ENCODE data around the gene GAS5. TPM values are rescaled to one million over a fixed set of nuclear protein-coding genes. Genes with fewer than 3 reads are reported as not detected.
A peak's percentile ranks its signal among the peaks of the same experiment; 100 is the strongest.

The GAS5 gene
- polyA plus RNA-seq, 2 donors = 419 to 527 TPM

GRCh38 chr1:173853074-173853473, 14.7 kb downstream of the GAS5 start:
- Histone ChIP-seq H3K27ac (ENCODE audit: low read depth in 2 of 2, low read length in 1 of 2) (peak overlapping the region in 1 of 2 donors; percentile 41), H3K4me1 (ENCODE audit: control insufficient read depth in 2 of 2, insufficient read depth in 2 of 2, low read length in 1 of 2) (no peaks in the 10 kb centered on the region), H3K9me3 (ENCODE audit: control insufficient read depth in 2 of 2, insufficient read depth in 1 of 2, low read depth in 1 of 2, low read length in 1 of 2) (no peaks in the 10 kb centered on the region), H3K27me3 (ENCODE audit: control insufficient read depth in 1 of 2, insufficient read depth in 2 of 2, low read length in 2 of 2) (no peaks in the 10 kb centered on the region), H3K4me3 (ENCODE audit: low read depth in 1 of 2, low read length in 2 of 2) (no peak overlapping the region), H3K36me3 (ENCODE audit: control insufficient read depth in 2 of 2, insufficient read depth in 2 of 2, low read length in 1 of 2) (peaks cover 3% of the 10 kb centered on the region in 2 donors)
- 59 to 62% methylated on average over 5 of the region's 5 CpGs for WGBS, 2 donors

GRCh38 chr1:173852105-173852504, 15.7 kb downstream of the GAS5 start:
- WGBS, 2 donors = 71 to 75% methylated on average over 4 of the region's 4 CpGs
- Histone ChIP-seq H3K9me3 (ENCODE audit: control insufficient read depth in 2 of 2, insufficient read depth in 1 of 2, low read depth in 1 of 2, low read length in 1 of 2) (no peaks in the 10 kb centered on the region), H3K27ac (ENCODE audit: low read depth in 2 of 2, low read length in 1 of 2) (no peak overlapping the region)

DNA sequence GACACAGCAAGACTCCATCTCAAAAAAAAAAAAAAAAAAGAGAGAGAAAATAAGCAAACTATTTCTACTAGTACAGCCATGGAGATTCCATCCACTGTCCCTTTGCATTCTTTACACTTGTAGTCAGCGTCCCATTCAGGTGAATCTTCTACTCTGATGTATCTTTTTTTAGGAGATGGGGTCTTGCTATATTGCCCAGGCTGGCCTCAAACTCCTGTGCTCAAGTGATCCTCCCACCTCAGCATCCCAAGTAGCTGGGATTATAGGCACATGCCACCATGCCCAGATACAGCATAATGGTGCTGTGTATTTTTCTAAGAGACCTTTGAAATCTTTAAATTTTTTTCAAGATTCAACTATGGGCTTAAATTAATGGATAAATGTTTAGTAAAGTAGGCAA, 35.0 kb downstream of the GAS5 start:
- Histone ChIP-seq H3K27ac (ENCODE audit: low read depth in 2 of 2, low read length in 1 of 2) (no peak overlapping the region), H3K4me3 (ENCODE audit: low read depth in 1 of 2, low read length in 2 of 2) (no peak overlapping the region), H3K9me3 (ENCODE audit: control insufficient read depth in 2 of 2, insufficient read depth in 1 of 2, low read depth in 1 of 2, low read length in 1 of 2) (no peaks in the 10 kb centered on the region), H3K4me1 (ENCODE audit: control insufficient read depth in 2 of 2, insufficient read depth in 2 of 2, low read length in 1 of 2) (no peaks in the 10 kb centered on the region), H3K36me3 (ENCODE audit: control insufficient read depth in 2 of 2, insufficient read depth in 2 of 2, low read length in 1 of 2) (peaks cover 0 to under 1% of the 10 kb centered on the region in 2 donors), H3K27me3 (ENCODE audit: control insufficient read depth in 1 of 2, insufficient read depth in 2 of 2, low read length in 2 of 2) (no peaks in the 10 kb centered on the region)
- WGBS, 2 donors = 95 to 100% methylated on average over 1 of the region's 1 CpG

More at GRCh38 chr1:173852105-173852504, 15.7 kb downstream of the GAS5 start:
- H3K27me3 ChIP-seq (ENCODE audit: control insufficient read depth in 1 of 2, insufficient read depth in 2 of 2, low read length in 2 of 2) = no peaks in the 10 kb centered on the region
- no peaks in the 10 kb centered on the region for H3K36me3 ChIP-seq (ENCODE audit: control insufficient read depth in 2 of 2, insufficient read depth in 2 of 2, low read length in 1 of 2)
- H3K4me1 ChIP-seq (ENCODE audit: control insufficient read depth in 2 of 2, insufficient read depth in 2 of 2, low read length in 1 of 2) = no peaks in the 10 kb centered on the region
- no peak overlapping the region for H3K4me3 ChIP-seq (ENCODE audit: low read depth in 1 of 2, low read length in 2 of 2)

GRCh38 chr1:173827611-173828010, 40.2 kb downstream of the GAS5 start:
- Histone ChIP-seq H3K27me3 (ENCODE audit: control insufficient read depth in 1 of 2, insufficient read depth in 2 of 2, low read length in 2 of 2) (no peaks in the 10 kb centered on the region), H3K36me3 (ENCODE audit: control insufficient read depth in 2 of 2, insufficient read depth in 2 of 2, low read length in 1 of 2) (no peaks in the 10 kb centered on the region), H3K4me1 (ENCODE audit: control insufficient read depth in 2 of 2, insufficient read depth in 2 of 2, low read length in 1 of 2) (no peaks in the 10 kb centered on the region), H3K9me3 (ENCODE audit: control insufficient read depth in 2 of 2, insufficient read depth in 1 of 2, low read depth in 1 of 2, low read length in 1 of 2) (no peaks in the 10 kb centered on the region), H3K27ac (ENCODE audit: low read depth in 2 of 2, low read length in 1 of 2) (no peak overlapping the region), H3K4me3 (ENCODE audit: low read depth in 1 of 2, low read length in 2 of 2) (no peak overlapping the region)
- WGBS, 2 donors = 87 to 89% methylated on average over 2 of the region's 2 CpGs

DNA sequence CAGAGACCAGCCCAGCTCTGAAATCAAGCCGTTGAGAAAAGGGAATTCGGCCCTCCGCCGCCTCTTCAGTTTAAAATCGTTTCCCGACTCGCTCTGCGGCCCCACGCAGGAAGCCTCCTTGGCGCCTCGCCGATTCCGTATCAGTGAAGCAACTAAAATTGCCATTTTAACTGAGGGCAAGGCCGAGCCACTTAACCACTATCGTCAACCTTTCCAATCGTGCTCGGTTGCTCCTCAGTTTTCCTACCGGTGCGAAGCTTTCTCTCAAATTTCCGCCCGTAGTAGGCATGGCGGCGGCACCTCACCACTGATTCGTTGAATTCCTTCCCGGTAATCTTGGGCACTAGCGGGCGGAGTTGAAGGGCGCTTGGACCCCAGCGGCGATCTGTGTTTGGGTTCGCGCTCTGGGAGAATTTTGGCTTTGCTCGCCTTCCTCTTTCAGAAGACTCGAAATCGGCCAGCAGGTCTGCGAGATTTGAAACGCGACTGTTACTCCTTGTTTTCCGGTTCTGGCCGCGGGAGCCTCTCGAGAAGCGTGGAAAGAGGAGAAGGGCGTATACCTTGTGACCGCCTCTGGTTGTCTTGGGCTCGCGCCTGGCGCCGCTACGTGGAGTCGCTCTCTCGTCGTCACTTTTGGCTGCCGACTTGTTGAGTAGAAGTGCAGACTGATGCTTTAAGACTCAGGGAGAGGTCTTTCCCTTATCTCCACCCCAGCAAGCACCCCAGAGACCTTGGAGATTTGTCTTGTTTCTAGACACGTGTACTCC, 43.3 kb downstream of the GAS5 start, which contains the start of the genes CENPL and DARS2:
Gene CENPL (minus strand): TSS at position 569 of the 767 bp plus-strand sequence. CDS start 13,584 bp downstream, outside the sequence.
Gene DARS2 (plus strand): TSS at position 359 of the 767 bp plus-strand sequence. CDS start 557 bp downstream, outside the sequence.
- WGBS, 2 donors = 0% methylated on average over 55 of the region's 55 CpGs
- Histone ChIP-seq H3K4me3 (ENCODE audit: low read depth in 1 of 2, low read length in 2 of 2) (peak within 1 kb of the TSS; percentile 71 to 97), H3K4me1 (ENCODE audit: control insufficient read depth in 2 of 2, insufficient read depth in 2 of 2, low read length in 1 of 2) (no peaks in the 10 kb centered on the region), H3K27me3 (ENCODE audit: control insufficient read depth in 1 of 2, insufficient read depth in 2 of 2, low read length in 2 of 2) (no peaks in the 10 kb centered on the region), H3K36me3 (ENCODE audit: control insufficient read depth in 2 of 2, insufficient read depth in 2 of 2, low read length in 1 of 2) (no peaks in the 10 kb centered on the region), H3K27ac (ENCODE audit: low read depth in 2 of 2, low read length in 1 of 2) (peak within 1 kb of the TSS; percentile 89 to 98), H3K9me3 (ENCODE audit: control insufficient read depth in 2 of 2, insufficient read depth in 1 of 2, low read depth in 1 of 2, low read length in 1 of 2) (no peaks in the 10 kb centered on the region)

DNA sequence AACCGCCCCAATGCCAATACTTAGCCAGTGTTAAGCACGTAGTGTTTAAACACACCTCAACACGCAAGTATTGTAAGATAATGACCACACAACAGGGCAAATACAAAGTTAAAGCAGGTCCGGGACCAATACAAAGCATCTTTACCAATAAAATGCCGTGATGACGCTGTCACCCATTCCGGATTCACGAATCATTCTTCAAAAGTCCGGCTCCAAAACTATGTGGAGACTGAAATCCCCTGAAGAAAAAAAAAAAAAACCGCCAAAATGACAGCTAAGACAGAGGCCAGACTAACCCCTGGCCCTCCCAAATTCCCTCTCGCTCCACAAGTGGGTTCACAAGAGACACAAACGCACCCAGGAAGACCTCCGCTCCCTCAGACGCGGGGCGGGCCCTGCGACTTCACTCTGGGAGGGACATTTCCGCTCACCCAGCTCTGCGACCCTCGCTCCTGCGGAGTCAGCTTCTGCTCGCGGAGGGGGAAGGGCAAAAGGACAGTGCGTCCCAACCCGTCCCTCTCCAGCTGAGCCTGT, 43.9 kb downstream of the GAS5 start:
- H3K4me3 ChIP-seq (ENCODE audit: low read depth in 1 of 2, low read length in 2 of 2) = peak overlapping the region; percentile 71 to 97
- no peaks in the 10 kb centered on the region for H3K9me3 ChIP-seq (ENCODE audit: control insufficient read depth in 2 of 2, insufficient read depth in 1 of 2, low read depth in 1 of 2, low read length in 1 of 2)
- no peaks in the 10 kb centered on the region for H3K4me1 ChIP-seq (ENCODE audit: control insufficient read depth in 2 of 2, insufficient read depth in 2 of 2, low read length in 1 of 2)
- H3K36me3 ChIP-seq (ENCODE audit: control insufficient read depth in 2 of 2, insufficient read depth in 2 of 2, low read length in 1 of 2) = no peaks in the 10 kb centered on the region
- no peaks in the 10 kb centered on the region for H3K27me3 ChIP-seq (ENCODE audit: control insufficient read depth in 1 of 2, insufficient read depth in 2 of 2, low read length in 2 of 2)
- peak overlapping the region; percentile 89 to 98 for H3K27ac ChIP-seq (ENCODE audit: low read depth in 2 of 2, low read length in 1 of 2)
- WGBS, 2 donors = 0 to 1% methylated on average over 25 of the region's 25 CpGs

DNA sequence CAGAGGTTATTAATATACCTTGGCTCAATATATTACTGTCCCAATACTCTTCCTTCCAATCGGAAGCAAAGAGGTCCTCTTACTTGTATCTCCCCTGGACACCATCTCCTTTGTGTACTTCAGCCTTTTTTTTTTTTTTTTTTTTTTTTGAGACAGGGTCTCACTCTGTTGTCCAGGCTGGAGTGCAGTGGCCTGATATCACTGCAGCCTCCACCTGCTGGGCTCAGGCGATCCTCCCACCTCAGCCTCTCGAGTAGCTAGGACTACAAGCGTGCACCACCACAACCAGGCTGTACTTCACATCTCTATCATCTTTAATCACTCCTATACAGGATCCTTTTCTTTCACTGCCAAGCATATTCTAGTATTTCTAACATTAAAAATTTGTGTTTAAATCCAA, 46.1 kb downstream of the GAS5 start:
- no peaks in the 10 kb centered on the region for H3K4me1 ChIP-seq (ENCODE audit: control insufficient read depth in 2 of 2, insufficient read depth in 2 of 2, low read length in 1 of 2)
- no peaks in the 10 kb centered on the region for H3K9me3 ChIP-seq (ENCODE audit: control insufficient read depth in 2 of 2, insufficient read depth in 1 of 2, low read depth in 1 of 2, low read length in 1 of 2)
- WGBS, 2 donors = 96% methylated on average over 4 of the region's 4 CpGs
- no peaks in the 10 kb centered on the region for H3K27me3 ChIP-seq (ENCODE audit: control insufficient read depth in 1 of 2, insufficient read depth in 2 of 2, low read length in 2 of 2)
- no peak overlapping the region for H3K27ac ChIP-seq (ENCODE audit: low read depth in 2 of 2, low read length in 1 of 2)
- H3K4me3 ChIP-seq (ENCODE audit: low read depth in 1 of 2, low read length in 2 of 2) = no peak overlapping the region
- H3K36me3 ChIP-seq (ENCODE audit: control insufficient read depth in 2 of 2, insufficient read depth in 2 of 2, low read length in 1 of 2) = no peaks in the 10 kb centered on the region

DNA sequence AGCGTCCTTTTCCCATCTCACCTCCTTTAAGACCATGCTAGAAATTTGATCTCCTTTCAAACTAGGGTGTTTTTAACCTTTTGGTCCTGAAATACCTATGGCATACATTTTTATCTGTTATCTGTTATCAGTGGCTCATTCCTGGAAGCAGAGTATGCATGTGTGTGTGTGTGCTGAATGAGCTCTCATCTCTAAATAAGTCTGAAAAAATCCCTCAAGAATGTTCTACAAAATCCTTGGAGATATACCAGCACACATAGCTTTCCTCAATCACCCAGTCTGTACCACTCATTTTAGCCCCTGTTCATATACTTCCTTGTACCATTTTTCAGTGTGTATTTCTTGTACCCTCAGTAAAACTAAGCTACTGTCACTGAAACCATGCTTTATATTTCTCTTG, 49.3 kb downstream of the GAS5 start:
- H3K27me3 ChIP-seq (ENCODE audit: control insufficient read depth in 1 of 2, insufficient read depth in 2 of 2, low read length in 2 of 2) = no peaks in the 10 kb centered on the region
- no peaks in the 10 kb centered on the region for H3K9me3 ChIP-seq (ENCODE audit: control insufficient read depth in 2 of 2, insufficient read depth in 1 of 2, low read depth in 1 of 2, low read length in 1 of 2)
- H3K27ac ChIP-seq (ENCODE audit: low read depth in 2 of 2, low read length in 1 of 2) = no peak overlapping the region
- 90 to 92% methylated on average over 1 of the region's 1 CpG for WGBS, 2 donors
- no peaks in the 10 kb centered on the region for H3K36me3 ChIP-seq (ENCODE audit: control insufficient read depth in 2 of 2, insufficient read depth in 2 of 2, low read length in 1 of 2)
- no peak overlapping the region for H3K4me3 ChIP-seq (ENCODE audit: low read depth in 1 of 2, low read length in 2 of 2)
- no peaks in the 10 kb centered on the region for H3K4me1 ChIP-seq (ENCODE audit: control insufficient read depth in 2 of 2, insufficient read depth in 2 of 2, low read length in 1 of 2)
